ENCODE data around the gene TBCK.

The TBCK gene

GRCh38 chr4:106186201-106186600, 129.8 kb downstream of the TBCK start:
- TF ChIP-seq CREB1 (IDR thresholded peaks at IDR 0.05; ENCODE audit: low read depth) (no peak), EP300 (IDR thresholded peaks at IDR 0.05; ENCODE audit: borderline replicate concordance) (no peak), USF1 (IDR thresholded peaks at IDR 0.05) (no peak), EGR1 (IDR thresholded peaks at IDR 0.05) (no peak)
- TF ChIP-seq, protein P1, sequence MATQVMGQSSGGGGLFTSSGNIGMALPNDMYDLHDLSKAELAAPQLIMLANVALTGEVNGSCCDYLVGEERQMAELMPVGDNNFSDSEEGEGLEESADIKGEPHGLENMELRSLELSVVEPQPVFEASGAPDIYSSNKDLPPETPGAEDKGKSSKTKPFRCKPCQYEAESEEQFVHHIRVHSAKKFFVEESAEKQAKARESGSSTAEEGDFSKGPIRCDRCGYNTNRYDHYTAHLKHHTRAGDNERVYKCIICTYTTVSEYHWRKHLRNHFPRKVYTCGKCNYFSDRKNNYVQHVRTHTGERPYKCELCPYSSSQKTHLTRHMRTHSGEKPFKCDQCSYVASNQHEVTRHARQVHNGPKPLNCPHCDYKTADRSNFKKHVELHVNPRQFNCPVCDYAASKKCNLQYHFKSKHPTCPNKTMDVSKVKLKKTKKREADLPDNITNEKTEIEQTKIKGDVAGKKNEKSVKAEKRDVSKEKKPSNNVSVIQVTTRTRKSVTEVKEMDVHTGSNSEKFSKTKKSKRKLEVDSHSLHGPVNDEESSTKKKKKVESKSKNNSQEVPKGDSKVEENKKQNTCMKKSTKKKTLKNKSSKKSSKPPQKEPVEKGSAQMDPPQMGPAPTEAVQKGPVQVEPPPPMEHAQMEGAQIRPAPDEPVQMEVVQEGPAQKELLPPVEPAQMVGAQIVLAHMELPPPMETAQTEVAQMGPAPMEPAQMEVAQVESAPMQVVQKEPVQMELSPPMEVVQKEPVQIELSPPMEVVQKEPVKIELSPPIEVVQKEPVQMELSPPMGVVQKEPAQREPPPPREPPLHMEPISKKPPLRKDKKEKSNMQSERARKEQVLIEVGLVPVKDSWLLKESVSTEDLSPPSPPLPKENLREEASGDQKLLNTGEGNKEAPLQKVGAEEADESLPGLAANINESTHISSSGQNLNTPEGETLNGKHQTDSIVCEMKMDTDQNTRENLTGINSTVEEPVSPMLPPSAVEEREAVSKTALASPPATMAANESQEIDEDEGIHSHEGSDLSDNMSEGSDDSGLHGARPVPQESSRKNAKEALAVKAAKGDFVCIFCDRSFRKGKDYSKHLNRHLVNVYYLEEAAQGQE (IDR thresholded peaks at IDR 0.05; ENCODE audit: low read depth) = no peak

- no peak for TF ChIP-seq EP300 (IDR thresholded peaks at IDR 0.05; ENCODE audit: borderline replicate concordance)
- no peak for TF ChIP-seq YY1 (IDR thresholded peaks at IDR 0.05; ENCODE audit: low read depth)
- no peak for TF ChIP-seq ZBTB7A (IDR thresholded peaks at IDR 0.05; ENCODE audit: low read depth)
- TF ChIP-seq NFIC (IDR thresholded peaks at IDR 0.05) = no peak
- TF ChIP-seq, protein P1 (IDR thresholded peaks at IDR 0.05; ENCODE audit: low read depth) = no peak
- no peak for TF ChIP-seq FOXM1 (IDR thresholded peaks at IDR 0.05; ENCODE audit: borderline replicate concordance, low read depth)
- TF ChIP-seq, protein P2, sequence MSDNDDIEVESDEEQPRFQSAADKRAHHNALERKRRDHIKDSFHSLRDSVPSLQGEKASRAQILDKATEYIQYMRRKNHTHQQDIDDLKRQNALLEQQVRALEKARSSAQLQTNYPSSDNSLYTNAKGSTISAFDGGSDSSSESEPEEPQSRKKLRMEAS (IDR thresholded peaks at IDR 0.05) = no peak
- TF ChIP-seq CEBPB (IDR thresholded peaks at IDR 0.05) = no peak
- no peak for TF ChIP-seq TCF12 (IDR thresholded peaks at IDR 0.05; ENCODE audit: low read depth)
- TF ChIP-seq TAF1 (IDR thresholded peaks at IDR 0.05; ENCODE audit: low read depth) = no peak
- TF ChIP-seq EGR1 (IDR thresholded peaks at IDR 0.05) = no peak
- no peak for TF ChIP-seq RAD21 (IDR thresholded peaks at IDR 0.05; ENCODE audit: low read depth)
These were observed 132.5 kb downstream of the TBCK start for GRCh38 chr4:106183551-106183950.

GRCh38 chr4:106172861-106173260, 143.1 kb downstream of the TBCK start:
- TF ChIP-seq CREB1 (IDR thresholded peaks at IDR 0.05; ENCODE audit: low read depth) = no peak
- TF ChIP-seq USF1 (IDR thresholded peaks at IDR 0.05) = no peak
- TF ChIP-seq TAF1 (IDR thresholded peaks at IDR 0.05; ENCODE audit: low read depth) = no peak
- no peak for TF ChIP-seq CEBPB (IDR thresholded peaks at IDR 0.05)
- TF ChIP-seq ZBTB7A (IDR thresholded peaks at IDR 0.05; ENCODE audit: low read depth) = no peak
- TF ChIP-seq EGR1 (IDR thresholded peaks at IDR 0.05) = no peak
- no peak for TF ChIP-seq EP300 (IDR thresholded peaks at IDR 0.05; ENCODE audit: borderline replicate concordance)
- TF ChIP-seq RAD21 (IDR thresholded peaks at IDR 0.05; ENCODE audit: low read depth) = no peak
- TF ChIP-seq, protein P2 (IDR thresholded peaks at IDR 0.05) = no peak
- TF ChIP-seq TEAD4 (IDR thresholded peaks at IDR 0.05) = no peak
- TF ChIP-seq, protein P1 (IDR thresholded peaks at IDR 0.05; ENCODE audit: low read depth) = no peak
- TF ChIP-seq NFIC (IDR thresholded peaks at IDR 0.05) = no peak
- TF ChIP-seq TCF12 (IDR thresholded peaks at IDR 0.05; ENCODE audit: low read depth) = no peak
- TF ChIP-seq FOXM1 (IDR thresholded peaks at IDR 0.05; ENCODE audit: borderline replicate concordance, low read depth) = no peak
- no peak for TF ChIP-seq YY1 (IDR thresholded peaks at IDR 0.05; ENCODE audit: low read depth)

GRCh38 chr4:106165351-106166010, 150.5 kb downstream of the TBCK start:
- TF ChIP-seq NFIC (IDR thresholded peaks at IDR 0.05) (no peak), CEBPB (IDR thresholded peaks at IDR 0.05) (no peak), TAF1 (IDR thresholded peaks at IDR 0.05; ENCODE audit: low read depth) (no peak), YY1 (IDR thresholded peaks at IDR 0.05; ENCODE audit: low read depth) (no peak)
- TF ChIP-seq, protein P2 (IDR thresholded peaks at IDR 0.05) = no peak

Measured in Ishikawa (cell line).